HL-60 (cell line): ENCODE data around the gene EID3.

Experiments used
- GABPA ChIP-seq: IDR thresholded peaks from 2 replicates; pipeline ENCODE4 v1.6.1; 2012; ENCODE audit warnings: low read depth
- POLR2AphosphoS5 ChIP-seq: IDR thresholded peaks from 2 replicates; pipeline ENCODE4 v1.6.1; 2012; ENCODE audit warnings: low read depth
- SPI1 ChIP-seq: IDR thresholded peaks from 2 replicates; pipeline ENCODE4 v1.6.1; 2012; ENCODE audit warnings: low read depth, mild to moderate bottlenecking, borderline replicate concordance
- TF ChIP-seq, protein P1 (sequence below): IDR thresholded peaks from one replicate; pipeline ENCODE4 v1.5.1; 2011; ENCODE audit warnings: low read length, control low read depth, inconsistent platforms; ENCODE audit not compliant: insufficient read depth
- TF ChIP-seq, protein P2 (sequence below): IDR thresholded peaks from 2 replicates; pipeline ENCODE4 v1.6.1; 2012; ENCODE audit warnings: low read depth; ENCODE audit not compliant: insufficient replicate concordance

DNA sequence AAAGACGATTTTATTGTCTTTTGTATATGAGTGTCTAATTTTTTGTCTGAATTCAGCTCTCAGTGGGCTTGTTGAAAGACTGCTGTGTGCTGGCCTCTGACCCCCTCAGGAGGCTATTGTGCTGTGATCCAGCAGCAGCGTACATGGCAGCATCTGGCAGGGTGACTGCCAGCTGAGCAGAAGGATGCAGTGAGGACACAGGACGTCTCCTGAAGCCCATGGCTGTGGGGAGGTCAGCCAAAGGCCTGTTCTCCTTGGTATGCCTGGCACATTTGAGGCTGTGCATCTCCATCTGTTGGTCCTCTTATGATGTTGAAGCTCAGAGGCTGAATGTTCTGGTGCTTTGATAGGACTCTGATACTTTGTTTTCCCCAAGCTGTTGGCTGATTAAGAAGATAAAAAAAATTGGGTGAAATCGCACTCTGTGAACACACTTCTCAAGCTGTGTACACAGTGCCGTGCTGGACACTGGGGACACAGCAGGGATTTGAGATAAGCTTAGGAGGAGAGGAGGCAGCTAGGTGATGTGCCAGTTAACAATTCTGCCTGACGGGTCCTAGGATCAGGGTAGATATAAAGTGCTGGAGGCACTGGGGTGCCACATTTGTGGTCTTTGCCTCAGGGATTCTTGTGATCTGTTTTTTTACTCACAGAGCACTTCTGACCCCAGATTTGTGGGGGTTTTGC lies 37.5 kb downstream of the EID3 start:
- TF ChIP-seq, protein P1, sequence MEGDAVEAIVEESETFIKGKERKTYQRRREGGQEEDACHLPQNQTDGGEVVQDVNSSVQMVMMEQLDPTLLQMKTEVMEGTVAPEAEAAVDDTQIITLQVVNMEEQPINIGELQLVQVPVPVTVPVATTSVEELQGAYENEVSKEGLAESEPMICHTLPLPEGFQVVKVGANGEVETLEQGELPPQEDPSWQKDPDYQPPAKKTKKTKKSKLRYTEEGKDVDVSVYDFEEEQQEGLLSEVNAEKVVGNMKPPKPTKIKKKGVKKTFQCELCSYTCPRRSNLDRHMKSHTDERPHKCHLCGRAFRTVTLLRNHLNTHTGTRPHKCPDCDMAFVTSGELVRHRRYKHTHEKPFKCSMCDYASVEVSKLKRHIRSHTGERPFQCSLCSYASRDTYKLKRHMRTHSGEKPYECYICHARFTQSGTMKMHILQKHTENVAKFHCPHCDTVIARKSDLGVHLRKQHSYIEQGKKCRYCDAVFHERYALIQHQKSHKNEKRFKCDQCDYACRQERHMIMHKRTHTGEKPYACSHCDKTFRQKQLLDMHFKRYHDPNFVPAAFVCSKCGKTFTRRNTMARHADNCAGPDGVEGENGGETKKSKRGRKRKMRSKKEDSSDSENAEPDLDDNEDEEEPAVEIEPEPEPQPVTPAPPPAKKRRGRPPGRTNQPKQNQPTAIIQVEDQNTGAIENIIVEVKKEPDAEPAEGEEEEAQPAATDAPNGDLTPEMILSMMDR, result no peak
- TF ChIP-seq, protein P2, sequence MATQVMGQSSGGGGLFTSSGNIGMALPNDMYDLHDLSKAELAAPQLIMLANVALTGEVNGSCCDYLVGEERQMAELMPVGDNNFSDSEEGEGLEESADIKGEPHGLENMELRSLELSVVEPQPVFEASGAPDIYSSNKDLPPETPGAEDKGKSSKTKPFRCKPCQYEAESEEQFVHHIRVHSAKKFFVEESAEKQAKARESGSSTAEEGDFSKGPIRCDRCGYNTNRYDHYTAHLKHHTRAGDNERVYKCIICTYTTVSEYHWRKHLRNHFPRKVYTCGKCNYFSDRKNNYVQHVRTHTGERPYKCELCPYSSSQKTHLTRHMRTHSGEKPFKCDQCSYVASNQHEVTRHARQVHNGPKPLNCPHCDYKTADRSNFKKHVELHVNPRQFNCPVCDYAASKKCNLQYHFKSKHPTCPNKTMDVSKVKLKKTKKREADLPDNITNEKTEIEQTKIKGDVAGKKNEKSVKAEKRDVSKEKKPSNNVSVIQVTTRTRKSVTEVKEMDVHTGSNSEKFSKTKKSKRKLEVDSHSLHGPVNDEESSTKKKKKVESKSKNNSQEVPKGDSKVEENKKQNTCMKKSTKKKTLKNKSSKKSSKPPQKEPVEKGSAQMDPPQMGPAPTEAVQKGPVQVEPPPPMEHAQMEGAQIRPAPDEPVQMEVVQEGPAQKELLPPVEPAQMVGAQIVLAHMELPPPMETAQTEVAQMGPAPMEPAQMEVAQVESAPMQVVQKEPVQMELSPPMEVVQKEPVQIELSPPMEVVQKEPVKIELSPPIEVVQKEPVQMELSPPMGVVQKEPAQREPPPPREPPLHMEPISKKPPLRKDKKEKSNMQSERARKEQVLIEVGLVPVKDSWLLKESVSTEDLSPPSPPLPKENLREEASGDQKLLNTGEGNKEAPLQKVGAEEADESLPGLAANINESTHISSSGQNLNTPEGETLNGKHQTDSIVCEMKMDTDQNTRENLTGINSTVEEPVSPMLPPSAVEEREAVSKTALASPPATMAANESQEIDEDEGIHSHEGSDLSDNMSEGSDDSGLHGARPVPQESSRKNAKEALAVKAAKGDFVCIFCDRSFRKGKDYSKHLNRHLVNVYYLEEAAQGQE, result no peak
- TF ChIP-seq POLR2AphosphoS5 (no peak), GABPA (no peak), SPI1 (no peak)
